GM21528 (cell line): Measurements from ENCODE around the gene TCF21.
"Not testable (repeated sequence)": the region's sequence is repeated elsewhere in the genome, so short reads cannot be mapped to it uniquely, and the experiment has no call there.

ENCODE experiments used
- ATAC-seq: cut with Tn5 transposase; IDR thresholded peaks from one replicate; pipeline ENCODE4 v1.9.1; 2021; ENCODE audit warnings: mild to moderate bottlenecking, moderate library complexity; ENCODE audit not compliant: unreplicated experiment, low FRiP score

Gene TCF21

DNA sequence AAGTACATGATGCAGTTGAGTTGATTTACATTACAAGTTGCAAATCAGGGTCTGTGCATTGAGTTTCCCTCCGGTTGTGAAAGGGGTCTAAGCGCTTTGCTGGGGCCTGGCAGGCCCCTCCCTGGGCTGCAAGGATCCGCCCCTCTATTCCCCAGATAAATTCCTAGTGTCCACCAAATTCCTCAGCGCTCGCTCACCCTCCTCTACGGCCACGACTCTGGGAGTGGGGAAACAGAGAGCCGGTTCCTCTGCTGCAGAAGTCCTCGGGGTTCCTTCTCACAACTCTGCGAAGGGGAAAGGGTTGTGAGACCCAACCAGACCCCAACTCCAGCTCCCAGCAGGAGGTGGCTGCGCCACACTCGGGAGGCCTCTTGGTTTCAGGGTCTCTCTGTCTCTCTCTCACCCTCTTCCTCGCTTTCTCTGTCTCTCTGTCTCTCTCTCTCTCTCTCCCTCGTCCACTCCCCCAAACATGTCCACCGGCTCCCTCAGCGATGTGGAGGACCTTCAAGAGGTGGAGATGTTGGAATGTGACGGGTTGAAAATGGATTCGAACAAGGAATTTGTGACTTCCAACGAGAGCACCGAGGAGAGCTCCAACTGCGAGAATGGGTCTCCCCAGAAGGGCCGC is at the start of gene TCF21:
TSS of gene TCF21 (plus strand) at position 185 of the 628 bp plus-strand sequence. CDS start at position 470, 285 bp downstream.
- no peak for ATAC-seq

DNA sequence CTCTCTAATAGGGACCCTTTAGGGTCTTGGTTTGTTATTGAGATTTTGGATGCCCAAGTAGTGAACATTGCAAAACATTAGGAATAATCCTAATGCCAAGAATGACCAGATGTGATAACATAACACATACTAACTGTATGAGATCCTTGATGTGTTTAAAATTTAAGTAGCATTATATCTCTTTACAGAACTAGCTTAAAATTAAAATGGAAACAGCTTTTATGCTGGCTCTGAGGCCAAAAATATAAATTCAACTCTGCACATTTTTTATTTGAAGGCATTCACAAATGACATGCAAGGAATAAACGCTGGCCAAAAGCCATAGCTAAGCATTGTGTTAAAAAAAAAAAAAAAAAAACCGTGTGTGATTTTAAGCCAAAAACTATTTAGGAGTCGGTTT is 47.7 kb upstream of the TCF21 start:
- no peak for ATAC-seq

DNA sequence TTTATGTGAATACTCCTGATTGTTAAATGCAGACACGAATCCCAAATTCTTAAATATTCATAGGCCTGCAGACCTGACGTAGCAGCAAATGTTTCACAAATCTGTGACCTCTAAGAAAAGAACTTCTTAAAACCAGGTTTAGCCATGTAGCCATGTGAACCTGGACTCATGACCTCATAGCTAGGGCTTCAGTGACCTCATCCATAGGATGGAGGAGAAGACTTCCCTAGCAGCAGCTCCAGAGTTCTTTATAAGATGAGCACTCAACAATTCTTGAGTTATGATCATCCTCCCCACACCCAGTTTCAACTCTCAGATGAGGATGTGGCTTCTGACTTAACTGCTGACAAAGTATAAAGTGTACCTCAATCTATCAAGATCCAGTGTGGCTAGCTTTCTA is 45.8 kb upstream of the TCF21 start:
- no peak for ATAC-seq

DNA sequence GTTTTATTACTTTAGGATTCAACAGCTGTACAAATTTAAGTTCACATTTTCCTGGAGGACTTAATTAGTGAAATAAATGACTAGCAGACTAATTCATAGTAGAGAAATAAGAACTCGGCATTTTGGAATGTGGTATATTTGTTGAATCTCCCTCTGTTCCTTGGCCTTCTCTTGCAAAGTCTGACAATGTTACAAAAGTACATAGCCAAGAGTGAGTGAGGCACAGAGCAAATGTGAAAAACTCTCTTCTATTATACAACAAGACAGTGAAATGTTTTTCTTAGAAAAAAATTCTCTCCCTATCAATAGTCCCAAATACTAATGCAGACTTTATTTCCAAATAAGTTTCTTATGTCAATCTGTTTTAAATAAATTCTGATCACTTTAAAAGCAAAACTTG is 44.2 kb upstream of the TCF21 start:
- no peak for ATAC-seq

DNA sequence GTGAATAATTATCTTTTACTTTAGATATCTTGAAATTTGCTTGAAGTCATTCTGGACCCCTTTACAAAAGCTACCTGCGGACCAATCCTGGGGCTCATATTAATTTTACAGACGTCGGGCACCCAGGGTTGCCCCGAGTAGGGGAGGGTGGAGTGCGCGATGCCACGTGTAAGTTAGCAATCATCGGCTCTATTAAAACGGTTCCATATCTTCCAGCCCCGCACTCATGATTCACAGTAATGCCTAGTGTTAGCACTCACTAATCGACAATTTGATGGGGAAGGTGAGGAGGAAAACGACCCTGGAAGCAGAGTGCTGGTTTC is 34.9 kb upstream of the TCF21 start:
- ATAC-seq: no peak

DNA sequence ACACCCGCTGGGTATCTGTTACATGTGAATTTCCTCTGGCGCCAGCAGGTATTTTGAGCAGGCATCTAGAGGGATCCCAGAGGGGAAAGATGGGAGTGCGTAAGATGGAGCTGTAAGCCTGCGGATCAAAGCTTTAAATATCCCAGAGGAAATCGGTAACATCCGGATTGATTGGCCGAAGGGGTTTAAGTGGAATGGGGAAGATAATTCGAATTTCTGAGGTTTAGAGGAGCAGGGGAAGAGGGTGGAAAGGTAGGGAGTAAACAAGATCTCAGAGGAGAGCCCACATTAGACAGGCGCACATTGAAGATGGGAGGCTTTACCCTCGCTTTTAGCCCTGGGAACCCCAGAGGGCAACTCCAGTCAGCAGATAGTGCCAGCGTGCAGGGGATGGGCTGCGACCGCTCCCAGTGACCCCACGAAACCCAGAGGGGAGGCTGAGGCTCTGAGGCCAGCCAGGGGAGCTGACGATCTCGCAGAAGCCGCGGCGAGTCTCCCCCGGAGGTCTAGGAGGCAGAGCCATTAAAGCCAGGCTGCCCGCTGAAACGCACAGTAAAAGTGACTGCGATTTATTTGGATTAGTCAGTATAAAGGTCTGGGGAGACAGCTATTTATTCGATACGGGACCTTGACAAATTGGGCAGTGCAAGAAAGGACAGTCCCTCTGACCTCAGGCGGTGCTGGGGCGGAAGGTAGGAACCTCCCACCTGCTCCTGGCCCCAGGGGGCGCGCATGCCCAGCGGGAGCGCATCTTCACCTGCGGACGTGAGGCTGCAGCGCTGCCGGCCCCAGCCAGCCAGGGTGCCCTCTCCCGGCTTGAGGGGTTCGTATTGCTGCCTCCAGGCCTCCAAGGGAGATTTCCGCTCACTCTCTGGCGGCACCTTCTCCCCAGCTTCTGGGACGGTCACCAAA is 34.3 kb upstream of the TCF21 start:
- no peak for ATAC-seq

DNA sequence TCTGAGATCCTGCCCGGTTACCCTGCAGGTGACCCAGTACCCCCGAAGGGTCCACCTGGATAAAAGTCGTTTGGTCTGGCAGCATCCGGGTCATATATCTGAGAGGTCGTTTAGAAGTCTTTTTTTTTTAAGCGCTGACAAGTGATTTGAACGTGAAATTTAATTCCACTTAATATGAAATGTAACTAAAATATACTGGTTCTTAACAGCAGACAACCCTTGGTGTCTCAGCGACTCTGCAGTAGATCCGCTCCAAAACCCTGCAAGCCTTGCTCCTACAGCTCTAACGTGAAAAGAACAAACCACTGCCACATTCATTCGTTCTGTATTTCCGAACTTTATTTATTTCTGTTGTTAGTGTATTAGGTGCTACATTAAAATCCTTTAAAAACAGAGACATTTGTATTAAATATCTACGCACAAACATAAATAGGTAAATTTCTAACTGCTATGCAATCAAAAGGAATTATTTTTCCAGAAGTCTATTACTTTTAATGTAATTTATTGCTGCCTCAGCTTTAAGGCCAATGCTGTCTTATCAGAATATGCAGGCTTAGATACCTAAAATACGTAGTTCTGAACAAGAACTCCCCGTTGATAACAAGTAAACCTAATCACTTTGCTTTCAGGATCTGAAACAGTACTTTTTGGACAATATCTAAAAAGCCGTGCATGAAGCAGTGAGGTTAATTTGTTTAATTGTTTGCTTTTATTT is 33.5 kb upstream of the TCF21 start:
- ATAC-seq: no peak

DNA sequence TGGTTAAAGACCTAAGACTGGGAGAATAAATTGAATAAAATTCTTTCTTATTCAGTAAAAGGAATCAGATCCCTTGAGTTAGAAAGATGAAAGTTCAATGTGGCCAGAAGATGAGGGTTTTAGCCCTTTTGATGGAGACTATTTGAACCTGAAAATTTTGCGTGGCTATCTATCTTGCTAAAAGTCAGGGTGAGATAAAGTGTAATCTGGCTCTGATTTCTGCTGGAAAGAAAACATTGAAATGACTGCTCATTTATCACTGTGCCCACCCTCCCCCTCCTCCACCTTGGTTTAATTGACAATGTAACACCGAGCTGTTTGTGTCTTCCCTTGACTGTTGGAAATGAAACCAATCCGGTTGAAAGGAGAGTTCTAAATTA is 32.9 kb upstream of the TCF21 start:
- ATAC-seq: no peak

DNA sequence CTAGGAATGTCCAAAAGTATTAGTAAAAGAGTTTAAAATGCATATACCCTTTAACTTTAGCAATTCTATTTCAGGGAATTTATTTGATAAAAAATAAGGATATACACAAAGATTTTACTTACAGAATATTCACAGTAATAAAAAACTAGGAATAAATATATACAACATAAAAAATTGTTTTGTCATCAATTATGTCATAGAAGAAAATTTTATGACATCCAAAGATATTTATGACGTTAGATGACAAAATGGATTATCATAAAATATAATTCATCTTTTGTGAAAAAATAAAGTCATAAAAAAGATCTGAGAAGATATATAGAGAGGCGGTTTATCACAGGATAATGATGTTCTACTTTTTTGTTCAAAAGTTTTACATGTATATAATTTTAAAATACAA is 32.0 kb upstream of the TCF21 start:
- no peak for ATAC-seq

DNA sequence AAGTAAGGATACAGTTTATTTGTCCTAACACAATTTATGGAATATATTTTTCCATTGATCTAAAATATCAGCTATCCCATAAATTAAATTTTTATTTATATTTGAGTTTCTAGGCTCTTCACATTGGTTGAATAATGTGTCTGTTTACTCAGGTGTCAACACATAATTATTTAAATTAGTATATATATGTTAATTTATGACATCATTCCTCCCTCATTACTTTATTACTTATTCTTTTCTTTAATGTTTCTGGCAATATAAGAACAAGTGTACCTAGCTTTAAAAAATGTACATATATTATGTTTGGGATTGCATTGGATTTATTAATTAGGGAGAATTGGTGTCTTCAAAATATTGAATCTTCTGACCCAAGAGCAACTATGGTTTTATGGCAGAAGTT is 31.2 kb upstream of the TCF21 start:
- ATAC-seq: no peak

DNA sequence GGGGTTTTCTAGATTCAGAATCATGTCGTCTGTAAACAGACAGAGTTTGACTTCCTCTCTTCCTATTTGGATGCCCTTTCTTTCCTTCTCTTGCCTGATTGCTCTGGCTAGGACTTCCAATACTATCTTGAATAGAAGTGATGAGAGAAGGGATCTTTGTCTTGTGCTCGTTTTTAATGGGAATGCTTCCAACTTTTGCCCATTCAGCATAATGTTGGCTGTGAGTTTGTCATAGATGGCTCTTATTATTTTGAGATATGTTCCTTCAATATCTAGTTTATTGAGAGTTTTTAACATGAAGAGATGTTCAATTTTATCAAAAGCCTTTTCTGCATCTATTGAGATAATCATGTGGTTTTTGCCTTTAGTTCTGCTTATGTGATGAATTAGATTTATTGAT is 27.6 kb upstream of the TCF21 start:
- not testable (repeated sequence) for ATAC-seq

DNA sequence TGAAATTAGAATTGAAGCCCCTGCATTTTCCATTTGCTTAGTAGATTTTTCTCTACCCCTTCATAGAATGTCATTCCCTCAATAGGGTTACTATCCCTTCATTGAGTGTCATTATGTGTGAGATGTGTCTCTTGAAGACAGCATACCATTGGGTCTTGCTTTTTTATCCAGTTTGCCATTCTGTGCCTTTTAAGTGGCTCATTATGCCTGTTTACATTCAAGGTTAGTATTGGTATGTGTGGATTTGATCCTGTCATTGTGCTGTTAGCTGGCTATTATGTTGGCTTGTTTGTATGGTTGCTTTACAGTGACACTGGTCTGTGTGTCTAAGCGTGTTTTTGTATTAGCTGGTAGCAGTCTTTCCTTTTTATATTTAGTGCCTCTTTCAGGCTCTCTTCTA is 25.7 kb upstream of the TCF21 start:
- ATAC-seq: no peak

DNA sequence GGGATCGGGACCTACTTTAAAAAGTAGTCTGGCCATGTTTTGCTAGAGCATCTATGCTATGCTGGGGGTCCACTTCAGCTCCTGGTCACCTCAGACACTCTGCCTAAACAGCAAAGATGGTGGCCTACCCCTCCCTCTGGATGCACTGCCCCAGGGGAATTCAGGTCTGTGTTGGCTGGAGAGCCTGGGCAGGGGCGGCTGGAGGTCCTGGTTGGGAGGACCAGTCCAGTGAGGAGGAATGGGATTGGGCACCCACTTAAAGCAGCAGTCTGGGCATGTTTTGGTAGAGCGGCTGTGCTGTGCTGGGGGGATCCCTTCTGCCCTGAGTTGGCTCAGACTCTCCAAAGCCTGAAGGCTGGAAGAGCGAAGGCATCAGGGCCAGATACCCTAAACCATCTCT is 23.2 kb upstream of the TCF21 start:
- no peak for ATAC-seq

DNA sequence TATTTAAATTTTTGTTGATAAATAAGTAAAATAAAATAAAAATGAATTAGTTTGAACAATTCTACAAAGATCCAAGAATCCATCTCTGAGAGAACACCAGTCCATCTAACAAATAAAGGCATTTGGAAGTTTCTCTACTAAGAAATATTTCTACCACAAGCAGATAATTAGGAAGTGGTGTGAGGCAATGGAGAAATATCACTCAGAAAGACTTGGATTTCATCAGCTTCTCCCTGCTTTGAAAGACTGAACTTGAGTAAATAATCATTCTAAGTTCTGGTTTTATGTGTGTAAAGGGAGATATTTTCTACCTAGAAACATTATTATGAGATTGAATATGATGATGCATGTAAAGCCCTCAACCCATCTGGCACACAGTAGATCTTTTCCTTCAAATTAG is 17.8 kb upstream of the TCF21 start:
- ATAC-seq: no peak

DNA sequence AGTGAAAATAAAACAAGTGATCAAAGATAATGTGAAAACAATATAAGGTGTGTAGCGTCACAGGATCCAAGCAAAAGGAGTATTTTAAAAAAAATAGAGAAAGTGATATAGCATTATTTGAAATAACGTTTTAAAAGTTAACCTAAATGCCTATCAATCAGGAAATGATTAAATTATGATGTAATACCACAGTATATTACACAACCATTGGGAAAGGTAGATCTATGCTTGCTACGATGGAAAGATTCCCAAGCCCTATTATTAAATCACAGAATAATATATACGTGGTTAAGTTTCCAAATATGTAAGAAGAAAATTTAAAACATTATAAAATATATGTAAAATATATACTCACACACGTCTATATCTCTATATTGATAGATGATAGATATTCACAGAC is 15.4 kb upstream of the TCF21 start:
- no peak for ATAC-seq

DNA sequence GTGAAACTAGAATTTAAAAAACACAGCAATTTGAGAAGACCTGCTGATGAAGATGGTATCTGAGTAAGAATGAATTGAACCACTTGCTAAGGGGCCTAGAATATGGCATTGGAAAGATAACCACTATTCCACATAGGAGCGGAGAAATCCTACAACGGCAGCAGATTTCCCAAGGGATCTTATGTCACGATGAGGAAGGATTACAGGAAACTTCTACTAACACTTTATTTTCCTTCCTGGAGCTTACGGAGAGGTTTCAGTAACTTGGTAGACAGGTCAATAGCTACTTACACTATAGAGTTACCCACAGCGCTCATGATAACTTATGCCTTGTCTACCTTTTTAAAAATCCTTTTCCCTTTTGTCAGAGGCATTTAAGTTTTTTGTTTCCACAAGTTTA is 11.8 kb upstream of the TCF21 start:
- no peak for ATAC-seq

DNA sequence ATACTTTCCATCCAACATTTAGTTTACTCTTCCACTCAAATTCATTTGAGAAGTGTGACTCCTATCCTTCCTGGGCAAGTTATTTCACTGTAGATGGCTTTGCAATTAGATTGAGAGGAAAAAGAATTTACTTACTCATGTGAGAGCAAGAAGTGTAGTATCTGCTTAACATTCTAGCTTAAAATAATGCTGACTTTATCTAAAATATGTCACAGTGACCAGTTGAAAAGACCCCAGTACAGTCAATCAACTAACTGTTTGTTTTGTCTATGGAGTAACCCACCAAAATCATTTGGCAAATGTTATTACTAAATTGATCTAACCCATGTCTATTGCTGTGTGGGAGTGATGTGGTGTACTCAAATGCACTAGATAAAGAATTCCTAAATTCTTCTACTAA is 8.9 kb upstream of the TCF21 start:
- no peak for ATAC-seq

DNA sequence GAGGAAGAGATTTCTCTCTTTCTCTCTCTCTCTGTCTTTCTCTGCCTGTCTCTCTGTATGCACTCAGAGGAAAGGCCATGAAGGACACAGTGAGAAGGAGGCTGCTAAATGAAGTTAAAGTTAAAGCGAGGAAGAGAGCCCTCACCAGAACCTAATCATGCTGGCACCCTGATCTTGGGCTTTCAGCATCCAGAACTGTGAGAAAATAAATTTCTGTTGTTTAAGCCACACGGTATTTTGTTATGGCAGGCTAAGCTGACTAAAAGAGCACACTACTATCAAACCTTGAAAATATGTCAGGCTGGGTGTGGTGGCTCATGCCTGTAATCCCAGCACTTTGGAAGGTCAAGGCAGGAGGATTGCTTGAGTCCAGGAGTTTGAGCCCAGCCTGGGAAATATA is 8.0 kb upstream of the TCF21 start:
- ATAC-seq: no peak

DNA sequence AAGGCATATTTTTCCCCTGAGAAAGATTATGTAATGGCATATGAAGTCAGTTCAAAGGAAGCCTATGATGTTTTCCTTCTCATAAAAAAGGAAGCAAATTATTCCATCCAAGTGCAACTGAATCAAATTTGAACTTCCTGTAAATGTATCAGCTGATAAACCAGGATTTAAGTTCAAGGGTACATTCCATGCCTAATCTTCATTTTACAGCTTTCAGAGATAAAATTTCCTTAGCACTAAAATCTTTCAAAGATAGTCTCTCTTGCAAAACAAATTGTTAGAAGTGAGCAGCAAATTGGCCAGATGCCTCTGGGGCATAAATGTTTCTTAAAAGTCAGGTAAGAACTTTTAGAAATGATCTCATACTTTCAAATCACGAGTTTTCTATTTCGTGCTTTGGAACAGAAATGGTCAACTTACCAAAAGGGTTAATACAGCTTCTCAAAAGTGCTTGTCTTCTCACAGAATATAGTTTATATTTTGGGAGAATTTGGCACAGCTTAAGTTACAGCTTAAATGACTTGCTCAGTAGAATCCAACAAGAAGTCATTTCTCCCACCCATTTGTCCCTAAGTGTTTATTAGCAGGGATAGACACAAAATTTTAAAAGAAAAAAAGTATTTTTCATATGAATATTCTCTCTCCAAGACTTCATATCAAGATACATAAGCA is 2.7 kb upstream of the TCF21 start:
- ATAC-seq: no peak

DNA sequence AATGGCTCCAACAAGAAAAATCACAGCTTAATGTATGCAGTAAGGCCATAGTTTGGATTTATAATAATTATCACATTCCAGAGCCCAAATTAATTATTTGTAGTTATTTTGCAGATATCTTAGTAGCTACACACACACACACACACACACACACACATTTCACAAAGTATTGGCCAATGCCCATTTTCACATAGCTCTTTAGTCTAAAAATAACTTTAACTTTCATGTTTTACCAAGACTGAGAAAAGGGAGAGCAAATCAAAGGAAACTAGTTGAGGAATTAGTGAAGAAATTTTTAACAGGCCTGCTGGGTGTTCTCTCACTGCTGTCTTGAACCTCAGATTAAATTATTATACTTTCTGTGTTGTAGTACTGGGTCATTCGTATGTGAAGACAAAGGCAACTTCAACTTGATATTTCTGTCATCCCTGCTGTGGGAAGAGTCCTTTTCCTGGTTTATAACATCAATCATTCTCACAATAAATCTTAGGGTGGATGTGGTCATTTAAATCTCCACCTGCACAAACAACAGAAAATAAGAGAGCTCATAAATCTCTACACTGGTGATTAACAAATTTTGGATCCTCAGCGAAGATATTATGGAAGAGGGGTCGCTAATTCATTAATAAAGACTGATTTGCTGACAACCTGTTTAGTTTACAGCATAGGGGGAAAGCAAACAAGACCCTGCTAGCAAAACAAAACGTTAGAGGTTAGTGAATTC is 1.6 kb upstream of the TCF21 start:
- no peak for ATAC-seq

DNA sequence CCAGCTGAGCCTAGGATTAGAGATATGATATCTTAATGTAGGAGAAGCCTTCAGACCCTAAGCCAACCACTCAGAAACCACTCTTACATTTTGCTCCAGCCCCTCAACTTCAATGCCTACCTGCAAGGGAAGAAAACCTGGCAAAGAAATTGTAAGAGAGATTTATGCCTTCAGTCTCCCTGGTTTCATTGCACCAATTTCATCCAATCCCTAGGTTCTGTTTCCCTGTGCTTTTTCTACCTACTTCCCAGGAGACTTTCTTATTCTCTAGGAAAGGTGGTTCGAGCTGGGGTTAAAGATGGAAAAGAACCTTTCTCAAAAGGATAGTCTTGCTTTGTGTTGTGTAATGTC is 1.1 kb upstream of the TCF21 start:
- no peak for ATAC-seq
